Neural crest cell (in vitro differentiated cells): ENCODE results near the gene SLC43A3. TPM values are rescaled to one million over a fixed set of nuclear protein-coding genes. Genes with fewer than 3 reads are reported as not detected.

Source experiments
- DNase-seq: peaks from one replicate; pipeline ENCODE4 v3.0.0; 2021; ENCODE audit warnings: low read depth, mixed read lengths, low spot score
- H3K27ac Mint-ChIP-seq: one replicate; pipeline ENCODE4 v1.8.0; 2021; ENCODE audit warnings: mild to moderate bottlenecking, mixed read lengths; ENCODE audit not compliant: unreplicated experiment
- H3K27me3 Mint-ChIP-seq: 2 replicates; pipeline ENCODE4 v1.8.0; 2021; ENCODE audit warnings: low read depth, mild to moderate bottlenecking, mixed read lengths
- H3K36me3 Mint-ChIP-seq: 2 replicates; pipeline ENCODE4 v1.8.0; 2021; ENCODE audit warnings: low read depth, mild to moderate bottlenecking, mixed read lengths
- H3K4me1 Mint-ChIP-seq: 2 replicates; pipeline ENCODE4 v1.8.0; 2021; ENCODE audit warnings: mixed read lengths
- H3K4me3 Mint-ChIP-seq: one replicate; pipeline ENCODE4 v1.8.0; 2021; ENCODE audit warnings: mild to moderate bottlenecking, mixed read lengths
- H3K9me3 Mint-ChIP-seq: 2 replicates; pipeline ENCODE4 v1.8.0; 2021; ENCODE audit warnings: mixed read lengths
- total RNA-seq: library from RNA; stranded (reverse); gene quantifications from 2 replicates; pipeline ENCODE4 v1.2.1, GENCODE V29; 2021
- TF ChIP-seq, protein P1 (sequence below): fragments of 200-600 bp; sonication (generic); conservative IDR thresholded peaks from 2 replicates; pipeline ENCODE4 v1.5.0; 2021; ENCODE audit warnings: antibody characterized with exemption, mild to moderate bottlenecking

Gene SLC43A3
- total RNA-seq, 1 donor from 2014 or later: 52.9 TPM

DNA sequence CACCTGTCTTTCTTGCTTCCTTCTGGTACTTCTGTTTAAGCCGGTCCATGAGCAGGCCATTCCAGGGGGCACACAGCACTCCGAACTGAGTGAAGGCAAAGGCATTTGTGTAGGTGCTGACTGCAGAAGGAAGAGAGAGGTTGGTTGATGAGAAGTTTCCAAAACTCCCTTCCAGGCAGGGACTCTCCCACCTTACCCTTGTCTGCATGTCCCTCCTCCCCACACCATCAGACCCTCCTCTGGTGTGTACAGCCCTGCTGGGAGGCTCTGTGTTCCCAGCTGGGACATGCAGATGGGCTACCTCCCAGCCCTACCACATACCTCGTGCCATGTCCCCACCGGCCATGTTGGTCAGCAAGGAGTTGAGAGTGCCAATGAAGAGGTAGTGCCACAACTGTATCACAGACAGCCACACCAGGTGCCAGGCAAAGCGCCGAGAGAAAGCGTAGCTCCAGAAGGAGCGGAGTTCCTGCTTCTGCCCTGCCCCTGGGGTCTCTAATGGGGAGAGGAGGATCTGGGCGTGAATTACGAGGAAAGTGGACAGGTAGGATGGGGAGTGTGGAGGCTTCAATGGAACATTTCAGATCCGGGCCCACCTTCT lies 12.2 kb downstream of the SLC43A3 start:
- Mint-ChIP-seq H3K4me3 (no peak overlapping the region), H3K4me1 (no peaks in the 10 kb centered on the region), H3K27ac (no peak overlapping the region), H3K36me3 (peaks cover 33% of the 10 kb centered on the region), H3K27me3 (no peaks in the 10 kb centered on the region), H3K9me3 (no peaks in the 10 kb centered on the region)
- TF ChIP-seq, protein P1, sequence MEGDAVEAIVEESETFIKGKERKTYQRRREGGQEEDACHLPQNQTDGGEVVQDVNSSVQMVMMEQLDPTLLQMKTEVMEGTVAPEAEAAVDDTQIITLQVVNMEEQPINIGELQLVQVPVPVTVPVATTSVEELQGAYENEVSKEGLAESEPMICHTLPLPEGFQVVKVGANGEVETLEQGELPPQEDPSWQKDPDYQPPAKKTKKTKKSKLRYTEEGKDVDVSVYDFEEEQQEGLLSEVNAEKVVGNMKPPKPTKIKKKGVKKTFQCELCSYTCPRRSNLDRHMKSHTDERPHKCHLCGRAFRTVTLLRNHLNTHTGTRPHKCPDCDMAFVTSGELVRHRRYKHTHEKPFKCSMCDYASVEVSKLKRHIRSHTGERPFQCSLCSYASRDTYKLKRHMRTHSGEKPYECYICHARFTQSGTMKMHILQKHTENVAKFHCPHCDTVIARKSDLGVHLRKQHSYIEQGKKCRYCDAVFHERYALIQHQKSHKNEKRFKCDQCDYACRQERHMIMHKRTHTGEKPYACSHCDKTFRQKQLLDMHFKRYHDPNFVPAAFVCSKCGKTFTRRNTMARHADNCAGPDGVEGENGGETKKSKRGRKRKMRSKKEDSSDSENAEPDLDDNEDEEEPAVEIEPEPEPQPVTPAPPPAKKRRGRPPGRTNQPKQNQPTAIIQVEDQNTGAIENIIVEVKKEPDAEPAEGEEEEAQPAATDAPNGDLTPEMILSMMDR: no peak
- no peak for DNase-seq

DNA sequence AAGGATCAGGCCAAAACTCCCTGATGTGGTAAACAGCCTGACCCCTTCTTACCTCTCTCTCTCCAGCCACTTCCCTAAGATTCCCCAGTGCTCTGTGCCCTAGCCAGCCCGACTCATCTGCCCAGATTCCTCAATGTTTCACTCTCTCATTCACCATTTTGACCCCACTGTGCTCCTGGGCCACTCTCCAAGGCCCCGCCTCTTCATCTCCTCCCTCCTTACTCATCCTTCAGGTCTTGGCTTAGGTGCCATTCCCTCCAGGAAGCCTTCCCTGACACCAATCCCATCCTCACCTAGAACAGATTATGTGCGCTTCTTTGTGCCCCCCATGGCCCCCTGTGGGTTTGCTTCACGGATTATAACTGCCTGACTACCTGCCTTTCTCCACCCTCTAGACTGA lies 13.2 kb downstream of the SLC43A3 start:
- Mint-ChIP-seq H3K27me3 (no peaks in the 10 kb centered on the region), H3K27ac (no peak overlapping the region), H3K36me3 (peaks cover 33% of the 10 kb centered on the region), H3K4me3 (no peak overlapping the region), H3K9me3 (no peaks in the 10 kb centered on the region), H3K4me1 (no peaks in the 10 kb centered on the region)
- TF ChIP-seq, protein P1: no peak
- no peak for DNase-seq

DNA sequence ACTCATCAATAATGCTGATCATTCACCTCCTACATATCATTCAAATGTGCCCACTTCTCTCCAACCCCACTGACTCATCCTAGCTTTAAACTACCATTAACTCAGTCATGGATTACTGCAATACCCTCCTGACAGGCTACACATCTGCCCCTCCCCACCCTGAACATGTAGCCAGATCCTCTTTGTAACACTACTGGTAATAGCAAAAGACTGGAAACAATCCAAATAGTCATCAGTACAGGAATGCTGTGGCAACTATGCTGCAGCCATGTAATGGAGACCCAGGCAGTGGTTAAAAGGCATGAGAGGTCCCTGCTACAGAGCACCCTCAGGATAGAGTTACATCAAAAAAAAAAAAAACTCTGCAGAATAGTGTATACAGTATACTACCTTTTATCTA lies 16.6 kb downstream of the SLC43A3 start:
- no peaks in the 10 kb centered on the region for H3K27me3 Mint-ChIP-seq
- H3K36me3 Mint-ChIP-seq: peaks cover 22% of the 10 kb centered on the region
- TF ChIP-seq, protein P1: no peak
- no peaks in the 10 kb centered on the region for H3K9me3 Mint-ChIP-seq
- no peak overlapping the region for H3K4me3 Mint-ChIP-seq
- no peaks in the 10 kb centered on the region for H3K4me1 Mint-ChIP-seq
- no peak for DNase-seq
- no peak overlapping the region for H3K27ac Mint-ChIP-seq

DNA sequence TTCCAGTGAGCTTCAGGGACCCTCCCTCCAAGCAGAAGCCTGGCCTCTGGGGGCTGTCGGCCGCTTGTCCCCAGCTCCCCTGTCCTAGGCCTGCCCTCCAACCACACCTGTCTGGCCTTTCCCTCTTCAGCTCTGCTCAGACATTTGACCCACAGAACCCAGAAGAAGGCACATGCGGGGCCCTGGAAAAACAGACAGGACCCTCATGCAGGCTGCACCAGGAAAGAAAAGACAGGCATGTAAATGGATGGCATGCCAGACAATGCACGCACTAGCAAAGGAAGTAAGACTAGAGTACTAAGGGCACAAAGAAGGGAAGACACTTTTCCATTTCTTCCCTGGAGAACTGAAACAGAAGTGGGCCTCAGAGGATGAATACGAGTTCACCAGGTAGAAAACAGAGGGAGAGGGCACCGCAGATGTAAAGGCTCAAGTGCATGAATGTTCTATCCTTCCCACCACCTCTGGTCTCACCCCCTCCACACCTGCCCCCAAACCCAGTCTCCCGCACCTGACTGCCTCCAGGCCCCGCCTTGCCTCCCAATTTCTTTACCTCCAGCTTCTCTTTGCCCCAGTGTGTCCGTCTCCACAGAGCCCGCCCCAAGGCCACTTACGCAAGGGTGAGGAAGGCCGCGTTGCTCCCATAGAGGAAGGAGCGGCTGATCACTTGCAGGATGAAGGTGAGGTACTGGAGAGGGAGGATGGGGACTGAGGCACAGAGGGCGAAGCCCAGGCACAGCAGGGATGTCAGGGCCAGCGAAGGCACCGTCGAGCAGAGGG lies 17.4 kb downstream of the SLC43A3 start:
- no peaks in the 10 kb centered on the region for H3K9me3 Mint-ChIP-seq
- TF ChIP-seq, protein P1: no peak
- no peak overlapping the region for H3K27ac Mint-ChIP-seq
- H3K36me3 Mint-ChIP-seq: peaks cover 22% of the 10 kb centered on the region
- no peaks in the 10 kb centered on the region for H3K4me1 Mint-ChIP-seq
- H3K4me3 Mint-ChIP-seq: no peak overlapping the region
- DNase-seq: no peak
- no peaks in the 10 kb centered on the region for H3K27me3 Mint-ChIP-seq

DNA sequence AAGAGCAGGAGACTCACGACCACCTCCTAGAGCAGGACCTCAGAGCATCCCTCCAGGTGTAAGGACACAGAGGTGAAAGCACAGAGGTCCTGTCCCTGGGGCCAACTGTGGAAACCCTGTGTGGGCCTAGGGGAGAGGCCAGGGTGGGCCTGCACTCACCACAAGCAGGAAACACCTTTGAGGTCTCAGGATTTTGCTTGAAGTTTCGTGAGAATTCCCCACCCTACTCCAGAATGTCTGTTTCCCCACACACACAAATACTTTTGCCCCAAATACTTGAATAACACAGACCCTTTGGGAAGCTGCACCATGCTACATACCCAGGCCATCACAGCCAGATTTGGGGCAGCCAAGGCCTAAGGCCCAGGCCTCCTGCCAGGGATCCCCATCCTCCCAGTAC lies 18.1 kb downstream of the SLC43A3 start:
- H3K4me3 Mint-ChIP-seq: no peak overlapping the region
- no peak overlapping the region for H3K27ac Mint-ChIP-seq
- H3K4me1 Mint-ChIP-seq: no peaks in the 10 kb centered on the region
- TF ChIP-seq, protein P1: no peak
- H3K27me3 Mint-ChIP-seq: no peaks in the 10 kb centered on the region
- no peaks in the 10 kb centered on the region for H3K9me3 Mint-ChIP-seq
- DNase-seq: no peak
- peaks cover 21% of the 10 kb centered on the region for H3K36me3 Mint-ChIP-seq
